Heart right ventricle (tissue), 16 donors: ENCODE measurements around the gene SPATA31C2. TPM values are rescaled to one million over a fixed set of nuclear protein-coding genes. Genes with fewer than 3 reads are reported as not detected.

ENCODE experiments used
- ATAC-seq, 8 donors: fragments of 200-7000 bp; cut with Tn5 transposase; one replicate each; pipeline ENCODE4 v1.9.1; 2020; ENCODE audit warnings: mild to moderate bottlenecking in 8 of 8, moderate library complexity in 8 of 8, moderate number of reproducible peaks in 1 of 8
- DNase-seq, 2 donors: peaks; one replicate each; pipeline ENCODE4 v3.0.0-alpha.2; 2020
- H3K27ac ChIP-seq, 10 donors: fragments of 200-600 bp; sonication (generic) in 2 of 10; one replicate each; pipeline versions ENCODE4 v1.5.0 to v1.8.0; 2020 to 2022; ENCODE audit warnings: mild to moderate bottlenecking in 3 of 10
- H3K27me3 ChIP-seq, 7 donors: fragments of 200-600 bp; one replicate each; pipeline ENCODE4 v1.8.0; 2021 to 2022; ENCODE audit warnings: mild to moderate bottlenecking in 2 of 7
- H3K36me3 ChIP-seq, 9 donors: fragments of 200-600 bp; sonication (generic) in 1 of 9; one replicate each; pipeline versions ENCODE4 v1.5.0 to v1.8.0; 2020 to 2022; ENCODE audit warnings: mild to moderate bottlenecking in 2 of 9
- H3K4me1 ChIP-seq, 9 donors: fragments of 200-600 bp; sonication (generic) in 1 of 9; one replicate each; pipeline versions ENCODE4 v1.5.0 to v1.8.0; 2020 to 2022; ENCODE audit warnings: mild to moderate bottlenecking in 4 of 9
- H3K4me3 ChIP-seq, 10 donors: fragments of 200-600 bp; sonication (generic) in 2 of 10; one replicate each; pipeline versions ENCODE4 v1.5.0 to v1.8.0; 2020 to 2022; ENCODE audit warnings: mild to moderate bottlenecking in 7 of 10, moderate library complexity in 2 of 10
- H3K9me3 ChIP-seq, 11 donors: fragments of 200-600 bp in 10 of 11; sonication (generic) in 2 of 11; one replicate each; pipeline versions ENCODE4 v1.5.0 to v1.8.0; 2013 to 2022; ENCODE audit warnings: mild to moderate bottlenecking in 2 of 11, control low read depth in 1 of 11, moderate library complexity in 1 of 11
- WGBS, 2 donors: extraction: QIAGEN DNeasy Blood & Tissue Kit; methylation state at CpG; one replicate each; pipeline ENCODE4 v1.1.7; 2013; ENCODE audit warnings: inconsistent platforms in 1 of 2; 5-methylcytosine and 5-hydroxymethylcytosine counted together
- intact Hi-C, 10 donors: fragments of 100-400 bp; cut with DNase I; formaldehyde crosslinking; loops; one replicate each; pipeline versions ENCODE4 v1.11.1 to v1.14.2; 2022
- polyA plus RNA-seq, 2 donors: library from polyadenylated mRNA; stranded (reverse); fragments of 200-250 nt; gene quantifications; one replicate each; pipeline ENCODE4 v1.2.3, GENCODE V29; 2013
- total RNA-seq, 10 donors: library from RNA; stranded (reverse); fragmentation: NEBNext Ultra II Directional in 3 of 10; extraction: Animal tissue kit (Norgen Biotek cat#: 25700) in 3 of 10; gene quantifications; one replicate each; pipeline versions ENCODE4 v1.2.1 to v1.2.4, GENCODE V29; 2021 to 2023
- TF ChIP-seq, protein P1 (sequence below), 9 donors: fragments of 200-600 bp; sonication (generic) in 2 of 9; IDR thresholded peaks; one replicate each; pipeline versions ENCODE4 v1.5.0 to v1.8.0; 2021 to 2022; ENCODE audit warnings: antibody characterized with exemption in 9 of 9, mild to moderate bottlenecking in 5 of 9, moderate library complexity in 1 of 9
- donor health status: Arrhythmogenic right ventricular cardiomyopathy.
- donor health status: ischemic (EF 13 %, LVEDD 7.1; RV severe dilation, severe dysfunction).
- donor health status: healthy with polysubstance abuse.
- donor health status: DM: no; HTN: yes; CAD: no.
- donor health status: DM: no; HTN: no; CAD: no.
- donor health status: ischemic (EF 25% LVEDD 6.9; RV normal size, moderate dysfunction).
- donor health status: ischemic (EF 25% LVEDD 5.7; RV mildly dilated, moderate dysfunction).
- donor health status: healthy.
- donor health status: DM: yes; HTN: yes; CAD: no.
- donor health status: Ischemic cardiomyopathy.
- donor health status: ischemic (EF 35%, LVEDD 5.7; RV mildly dilated, moderate dysfunction).
- donor health status: nonischemic (EF 11% LVEDD 7.7; RV severe dilation, severe dysfunction).
- donor health status: DM: yes; HTN: yes; CAD: no.
- donor health status: PGD.
- donor health status: ischemic (EF 29% LVEDD 5.4; RV normal size, mild dysfunction).
- donor health status: nonischemic (EF 23%, LVEDD 6.1; RV moderate dilation, normal function).

Gene SPATA31C2
- total and polyA plus RNA-seq, 12 donors = not detected

DNA sequence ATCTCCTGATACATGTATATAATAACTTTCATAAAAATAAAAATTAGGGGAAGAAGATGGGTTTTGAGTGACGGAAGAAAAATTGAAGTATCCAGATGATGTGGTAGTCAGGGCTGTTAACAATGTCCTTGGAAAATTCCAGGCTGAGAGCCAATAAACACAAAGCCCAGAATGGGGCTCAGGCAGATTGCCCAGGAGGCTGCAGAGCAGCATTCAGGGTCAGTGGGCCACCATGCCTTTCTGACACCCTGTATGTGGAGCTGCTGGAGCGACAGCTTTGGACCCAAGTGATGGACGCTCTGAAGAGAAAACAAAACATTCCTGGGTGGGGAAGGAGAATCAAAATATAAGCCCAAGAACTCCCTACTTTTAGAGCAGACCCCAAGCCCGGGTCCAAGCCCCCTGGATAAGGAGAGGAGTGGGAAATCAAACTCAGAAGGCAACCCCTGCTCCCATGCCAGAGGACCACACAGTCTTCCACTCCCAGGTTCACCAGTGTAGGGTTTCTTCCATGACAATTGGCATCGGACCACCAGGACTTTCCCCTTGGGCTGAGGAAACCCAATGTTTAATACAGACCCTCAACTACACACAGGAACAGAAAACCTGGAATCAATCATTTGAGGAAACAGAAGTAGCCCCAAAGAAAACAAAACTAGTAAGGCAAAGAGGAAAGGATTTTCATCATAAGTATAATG, 45.7 kb upstream of the SPATA31C2 start:
- Histone ChIP-seq H3K27me3 (peaks cover 0 to 6% (median 0%) of the 10 kb centered on the region in 7 donors), H3K4me1 (peaks cover 0 to 14% (median 0%) of the 10 kb centered on the region in 9 donors), H3K4me3 (no peak overlapping the region), H3K36me3 (no peaks in the 10 kb centered on the region), H3K9me3 (no peaks in the 10 kb centered on the region), H3K27ac (no peak overlapping the region)
- 47 to 49% methylated on average over 5 of the region's 5 CpGs for WGBS, 2 donors
- intact Hi-C loops = no loop called here
- ATAC-seq = peak in 5 of 8 donors; percentile 25 to 60 (median 53)
- DNase-seq = peak in 1 of 2 donors; percentile 15
- TF ChIP-seq, protein P1, sequence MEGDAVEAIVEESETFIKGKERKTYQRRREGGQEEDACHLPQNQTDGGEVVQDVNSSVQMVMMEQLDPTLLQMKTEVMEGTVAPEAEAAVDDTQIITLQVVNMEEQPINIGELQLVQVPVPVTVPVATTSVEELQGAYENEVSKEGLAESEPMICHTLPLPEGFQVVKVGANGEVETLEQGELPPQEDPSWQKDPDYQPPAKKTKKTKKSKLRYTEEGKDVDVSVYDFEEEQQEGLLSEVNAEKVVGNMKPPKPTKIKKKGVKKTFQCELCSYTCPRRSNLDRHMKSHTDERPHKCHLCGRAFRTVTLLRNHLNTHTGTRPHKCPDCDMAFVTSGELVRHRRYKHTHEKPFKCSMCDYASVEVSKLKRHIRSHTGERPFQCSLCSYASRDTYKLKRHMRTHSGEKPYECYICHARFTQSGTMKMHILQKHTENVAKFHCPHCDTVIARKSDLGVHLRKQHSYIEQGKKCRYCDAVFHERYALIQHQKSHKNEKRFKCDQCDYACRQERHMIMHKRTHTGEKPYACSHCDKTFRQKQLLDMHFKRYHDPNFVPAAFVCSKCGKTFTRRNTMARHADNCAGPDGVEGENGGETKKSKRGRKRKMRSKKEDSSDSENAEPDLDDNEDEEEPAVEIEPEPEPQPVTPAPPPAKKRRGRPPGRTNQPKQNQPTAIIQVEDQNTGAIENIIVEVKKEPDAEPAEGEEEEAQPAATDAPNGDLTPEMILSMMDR (IDR thresholded peaks at IDR 0.05) = no peak

- Histone ChIP-seq H3K27me3 (peaks cover 0 to 6% (median 0%) of the 10 kb centered on the region in 7 donors), H3K4me1 (peaks cover 0 to 9% (median 0%) of the 10 kb centered on the region in 9 donors), H3K4me3 (no peak overlapping the region), H3K9me3 (no peaks in the 10 kb centered on the region), H3K36me3 (no peaks in the 10 kb centered on the region), H3K27ac (no peak overlapping the region)
- ATAC-seq (no peak), DNase-seq (no peak)
- 47 to 48% methylated on average over 6 of the region's 6 CpGs for WGBS, 2 donors
- TF ChIP-seq, protein P1 (IDR thresholded peaks at IDR 0.05) = no peak
- intact Hi-C loops = no loop called here
Observed at GRCh38 chr9:88182501-88182900, 44.2 kb upstream of the SPATA31C2 start.

- intact Hi-C loops = no loop called here
- Histone ChIP-seq H3K36me3 (no peaks in the 10 kb centered on the region), H3K27me3 (peaks cover 0 to 6% (median 0%) of the 10 kb centered on the region in 7 donors), H3K27ac (no peak overlapping the region), H3K9me3 (peaks cover 0 to 4% (median 0%) of the 10 kb centered on the region in 11 donors), H3K4me1 (peaks cover 0 to 8% (median 0%) of the 10 kb centered on the region in 9 donors), H3K4me3 (no peak overlapping the region)
- DNase-seq (no peak), ATAC-seq (no peak)
- 94 to 96% methylated on average over 23 of the region's 23 CpGs for WGBS, 2 donors
- TF ChIP-seq, protein P1 (IDR thresholded peaks at IDR 0.05) = no peak
Observed at GRCh38 chr9:88180081-88180765, 41.9 kb upstream of the SPATA31C2 start.

DNA sequence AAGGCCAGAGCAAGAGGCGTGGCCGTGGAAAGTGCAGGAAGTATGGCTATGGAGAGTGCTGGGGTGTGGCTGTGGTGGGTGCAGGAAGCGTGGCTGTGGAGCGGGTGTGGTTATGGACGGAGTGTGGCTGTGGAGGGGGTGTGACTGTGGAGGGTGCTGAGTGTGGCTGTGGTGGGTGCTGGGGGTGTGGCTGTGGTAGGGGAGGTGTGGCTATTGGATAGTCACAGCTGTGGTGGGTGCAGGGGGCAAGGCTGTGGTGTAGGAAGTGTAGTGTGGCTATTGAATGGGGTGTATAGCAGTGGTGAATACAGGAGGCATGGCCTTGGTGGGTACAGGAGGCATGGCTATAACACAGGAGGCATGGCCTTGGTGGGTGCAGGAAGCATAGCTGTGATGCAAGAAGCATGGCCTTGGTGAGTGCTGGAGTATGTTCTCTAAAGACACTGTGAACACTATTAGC, 40.8 kb upstream of the SPATA31C2 start:
- DNase-seq = peak in 1 of 2 donors; percentile 14
- ATAC-seq = peak in 1 of 8 donors; percentile 22
- TF ChIP-seq, protein P1 (IDR thresholded peaks at IDR 0.05) = no peak
- Histone ChIP-seq H3K4me1 (peaks cover 0 to 4% (median 0%) of the 10 kb centered on the region in 9 donors), H3K36me3 (no peaks in the 10 kb centered on the region), H3K9me3 (peaks cover 0 to 4% (median 0%) of the 10 kb centered on the region in 11 donors), H3K27ac (no peak overlapping the region), H3K4me3 (no peak overlapping the region), H3K27me3 (peaks cover 0 to 6% (median 0%) of the 10 kb centered on the region in 7 donors)
- intact Hi-C loops = loop anchor here in 3 of 10 donors (5.0 to 10.0 kb wide), 3 partner anchors 206 to 398 kb away; partner anchors contain the start of gene SPIN1 (in 1 of the 3)
- WGBS, 2 donors = 59 to 64% methylated on average over 5 of the region's 5 CpGs
